ENCODE data around the gene PDE4B.
A peak's percentile ranks its signal among the peaks of the same experiment; 100 is the strongest.

The PDE4B gene

DNA sequence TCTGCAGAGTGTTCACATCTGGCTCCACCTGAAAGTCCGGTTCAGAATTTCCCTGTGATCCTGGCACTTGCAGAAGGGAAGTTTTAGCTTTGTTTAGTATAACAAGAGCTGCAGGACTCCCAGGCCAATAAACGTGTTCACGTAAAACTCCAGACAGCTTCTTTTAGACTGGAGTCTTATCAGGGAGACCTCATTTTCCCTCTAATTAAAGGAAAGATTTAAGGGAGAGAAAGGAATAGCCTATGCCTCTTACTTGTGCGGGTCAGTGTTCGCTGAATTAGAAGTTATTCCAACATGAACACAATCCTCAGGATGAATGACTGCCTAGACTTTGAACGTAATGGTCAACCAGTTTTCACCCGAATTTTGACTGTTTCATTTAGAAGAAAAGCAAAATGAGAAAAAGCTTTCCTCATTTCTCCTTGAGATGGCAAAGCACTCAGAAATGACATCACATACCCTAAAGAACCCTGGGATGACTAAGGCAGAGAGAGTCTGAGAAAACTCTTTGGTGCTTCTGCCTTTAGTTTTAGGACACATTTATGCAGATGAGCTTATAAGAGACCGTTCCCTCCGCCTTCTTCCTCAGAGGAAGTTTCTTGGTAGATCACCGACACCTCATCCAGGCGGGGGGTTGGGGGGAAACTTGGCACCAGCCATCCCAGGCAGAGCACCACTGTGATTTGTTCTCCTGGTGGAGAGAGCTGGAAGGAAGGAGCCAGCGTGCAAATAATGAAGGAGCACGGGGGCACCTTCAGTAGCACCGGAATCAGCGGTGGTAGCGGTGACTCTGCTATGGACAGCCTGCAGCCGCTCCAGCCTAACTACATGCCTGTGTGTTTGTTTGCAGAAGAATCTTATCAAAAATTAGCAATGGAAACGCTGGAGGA is 539.2 kb downstream of the PDE4B start:
- Histone ChIP-seq H3K4me3 (ENCODE audit: low read depth, low read length) (peak overlapping the region; percentile 59), H3K27ac (peak overlapping the region; percentile 97), H3K36me3 (replicated peaks) (no peaks in the 10 kb centered on the region), H3K27me3 (replicated peaks) (no peaks in the 10 kb centered on the region)
- TF ChIP-seq, protein P1, sequence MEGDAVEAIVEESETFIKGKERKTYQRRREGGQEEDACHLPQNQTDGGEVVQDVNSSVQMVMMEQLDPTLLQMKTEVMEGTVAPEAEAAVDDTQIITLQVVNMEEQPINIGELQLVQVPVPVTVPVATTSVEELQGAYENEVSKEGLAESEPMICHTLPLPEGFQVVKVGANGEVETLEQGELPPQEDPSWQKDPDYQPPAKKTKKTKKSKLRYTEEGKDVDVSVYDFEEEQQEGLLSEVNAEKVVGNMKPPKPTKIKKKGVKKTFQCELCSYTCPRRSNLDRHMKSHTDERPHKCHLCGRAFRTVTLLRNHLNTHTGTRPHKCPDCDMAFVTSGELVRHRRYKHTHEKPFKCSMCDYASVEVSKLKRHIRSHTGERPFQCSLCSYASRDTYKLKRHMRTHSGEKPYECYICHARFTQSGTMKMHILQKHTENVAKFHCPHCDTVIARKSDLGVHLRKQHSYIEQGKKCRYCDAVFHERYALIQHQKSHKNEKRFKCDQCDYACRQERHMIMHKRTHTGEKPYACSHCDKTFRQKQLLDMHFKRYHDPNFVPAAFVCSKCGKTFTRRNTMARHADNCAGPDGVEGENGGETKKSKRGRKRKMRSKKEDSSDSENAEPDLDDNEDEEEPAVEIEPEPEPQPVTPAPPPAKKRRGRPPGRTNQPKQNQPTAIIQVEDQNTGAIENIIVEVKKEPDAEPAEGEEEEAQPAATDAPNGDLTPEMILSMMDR (IDR thresholded peaks at IDR 0.05; ENCODE audit: low read depth, low read length, missing control alignments) = peak; percentile 65
- DNase-seq = peak; percentile 83
- in situ Hi-C loops (cut with HindIII; ENCODE audit: low pct_ligation_motif_present, low sequenced_read_pairs) = loop anchor here (25.0 kb wide), 1 partner anchor 105 kb away; no protein-coding TSS in a partner anchor

DNA sequence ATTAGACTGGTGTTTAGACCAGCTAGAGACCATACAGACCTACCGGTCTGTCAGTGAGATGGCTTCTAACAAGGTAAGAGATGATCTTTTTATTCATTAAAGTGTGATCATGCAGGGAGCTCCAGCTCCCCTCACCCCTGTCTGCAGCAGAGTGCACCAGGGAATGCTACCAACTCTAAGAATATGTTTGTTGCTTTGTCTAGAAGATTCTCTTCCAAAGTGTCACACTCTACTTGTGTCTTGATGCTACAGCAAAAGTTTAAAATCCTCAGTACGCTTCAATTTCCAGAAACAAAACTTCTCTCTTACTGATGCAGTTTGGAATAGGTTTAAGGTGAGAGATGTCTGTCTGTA is 539.8 kb downstream of the PDE4B start:
- Histone ChIP-seq H3K36me3 (replicated peaks) (no peaks in the 10 kb centered on the region), H3K27ac (peak overlapping the region; percentile 97), H3K4me3 (ENCODE audit: low read depth, low read length) (peak overlapping the region; percentile 59), H3K27me3 (replicated peaks) (no peaks in the 10 kb centered on the region)
- in situ Hi-C loops (cut with HindIII; ENCODE audit: low pct_ligation_motif_present, low sequenced_read_pairs) = loop anchor here (25.0 kb wide), 1 partner anchor 105 kb away; no protein-coding TSS in a partner anchor
- TF ChIP-seq, protein P1 (IDR thresholded peaks at IDR 0.05; ENCODE audit: low read depth, low read length, missing control alignments) = no peak
- no peak for DNase-seq

DNA sequence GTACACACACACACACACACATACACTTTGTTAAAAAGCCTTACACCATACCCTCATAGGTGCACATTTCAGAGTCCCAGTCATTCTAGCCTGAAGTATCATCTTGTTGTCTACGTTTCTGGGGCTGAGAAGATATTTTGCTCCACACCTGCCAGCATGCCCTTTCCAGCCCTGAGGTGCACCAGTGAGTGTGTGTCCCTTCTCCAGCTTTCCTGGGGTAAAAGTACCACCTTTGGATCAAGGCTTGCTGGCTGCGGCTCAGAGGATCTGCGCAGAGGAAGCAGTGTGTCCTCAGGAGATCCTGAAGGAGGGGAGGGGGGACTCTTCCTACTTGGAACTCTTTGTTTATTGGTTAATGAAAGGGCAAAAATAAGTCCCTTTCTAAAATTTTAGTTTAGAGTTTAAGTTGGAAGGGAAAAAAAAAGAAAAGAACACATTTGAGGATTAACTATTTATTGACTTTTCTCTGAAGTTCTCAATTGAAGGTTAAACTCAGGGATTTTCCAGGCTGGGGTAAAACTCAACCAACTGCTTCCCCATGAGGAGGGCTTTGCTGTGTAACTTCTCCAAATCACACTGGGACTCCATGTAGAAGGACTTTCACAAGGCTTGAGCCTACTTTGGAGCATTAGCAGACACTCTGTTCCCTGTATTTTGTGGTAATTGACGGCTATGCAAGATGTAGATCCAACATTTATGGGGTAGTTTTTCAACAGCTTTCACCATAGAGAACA is 540.9 kb downstream of the PDE4B start:
- DNase-seq = no peak
- Histone ChIP-seq H3K36me3 (replicated peaks) (no peaks in the 10 kb centered on the region), H3K27me3 (replicated peaks) (no peaks in the 10 kb centered on the region), H3K27ac (no peak overlapping the region), H3K4me3 (ENCODE audit: low read depth, low read length) (peak overlapping the region; percentile 59)
- in situ Hi-C loops (cut with HindIII; ENCODE audit: low pct_ligation_motif_present, low sequenced_read_pairs) = loop anchor here (25.0 kb wide), 1 partner anchor 104 kb away; no protein-coding TSS in a partner anchor
- TF ChIP-seq, protein P1 (IDR thresholded peaks at IDR 0.05; ENCODE audit: low read depth, low read length, missing control alignments) = no peak

DNA sequence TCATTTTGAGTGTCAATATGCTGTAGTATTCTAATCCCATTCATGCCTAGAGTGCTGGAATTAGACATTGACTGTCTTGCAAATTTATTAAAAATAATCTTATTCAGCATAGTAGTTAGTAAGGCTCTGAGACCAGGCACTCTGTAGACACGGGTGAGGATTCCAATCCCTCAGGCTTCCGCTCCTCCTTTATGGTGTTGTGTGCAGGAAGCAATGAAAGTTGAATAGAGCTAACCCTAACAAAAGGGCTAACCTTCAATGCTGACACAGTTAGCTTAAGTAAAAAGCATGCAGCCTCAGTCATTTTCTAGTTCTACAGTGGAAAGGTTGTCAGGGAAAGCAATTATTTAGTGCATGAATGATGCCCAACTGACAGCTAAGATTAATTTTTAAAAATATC is 541.6 kb downstream of the PDE4B start:
- in situ Hi-C loops (cut with HindIII; ENCODE audit: low pct_ligation_motif_present, low sequenced_read_pairs) = loop anchor here (25.0 kb wide), 1 partner anchor 103 kb away; no protein-coding TSS in a partner anchor
- DNase-seq = no peak
- H3K4me3 ChIP-seq (ENCODE audit: low read depth, low read length) = no peak overlapping the region
- no peaks in the 10 kb centered on the region for H3K27me3 ChIP-seq (replicated peaks)
- no peak overlapping the region for H3K27ac ChIP-seq
- TF ChIP-seq, protein P1 (IDR thresholded peaks at IDR 0.05; ENCODE audit: low read depth, low read length, missing control alignments) = no peak
- no peaks in the 10 kb centered on the region for H3K36me3 ChIP-seq (replicated peaks)

DNA sequence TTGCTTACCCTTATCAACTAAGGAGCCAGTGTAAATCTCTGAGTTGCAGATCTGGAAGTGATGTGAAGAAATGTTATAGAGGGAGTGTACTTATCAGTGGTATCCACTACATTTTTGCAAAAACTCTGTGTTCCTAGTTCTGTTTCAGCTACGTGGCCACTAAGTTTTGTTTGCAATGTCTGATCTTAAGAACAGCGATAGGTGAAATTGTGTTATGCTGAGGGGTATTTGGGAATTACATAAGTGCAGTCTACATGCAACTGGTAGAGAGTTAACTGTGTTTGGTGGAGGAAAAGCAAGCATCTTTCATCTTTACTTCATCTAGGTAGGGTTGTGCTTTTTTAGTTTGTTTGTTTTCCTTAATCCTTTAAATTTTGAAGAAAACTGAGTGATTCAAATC is 542.4 kb downstream of the PDE4B start:
- Histone ChIP-seq H3K4me3 (ENCODE audit: low read depth, low read length) (no peak overlapping the region), H3K27me3 (replicated peaks) (no peaks in the 10 kb centered on the region), H3K36me3 (replicated peaks) (no peaks in the 10 kb centered on the region), H3K27ac (no peak overlapping the region)
- in situ Hi-C loops (cut with HindIII; ENCODE audit: low pct_ligation_motif_present, low sequenced_read_pairs) = loop anchor here (25.0 kb wide), 1 partner anchor 102 kb away; no protein-coding TSS in a partner anchor
- TF ChIP-seq, protein P1 (IDR thresholded peaks at IDR 0.05; ENCODE audit: low read depth, low read length, missing control alignments) = no peak
- no peak for DNase-seq
